ENCODE measurements around the gene ADGRV1.
"Not testable (repeated sequence)": the region's sequence is repeated elsewhere in the genome, so short reads cannot be mapped to it uniquely, and the experiment has no call there.

ADGRV1 gene

DNA sequence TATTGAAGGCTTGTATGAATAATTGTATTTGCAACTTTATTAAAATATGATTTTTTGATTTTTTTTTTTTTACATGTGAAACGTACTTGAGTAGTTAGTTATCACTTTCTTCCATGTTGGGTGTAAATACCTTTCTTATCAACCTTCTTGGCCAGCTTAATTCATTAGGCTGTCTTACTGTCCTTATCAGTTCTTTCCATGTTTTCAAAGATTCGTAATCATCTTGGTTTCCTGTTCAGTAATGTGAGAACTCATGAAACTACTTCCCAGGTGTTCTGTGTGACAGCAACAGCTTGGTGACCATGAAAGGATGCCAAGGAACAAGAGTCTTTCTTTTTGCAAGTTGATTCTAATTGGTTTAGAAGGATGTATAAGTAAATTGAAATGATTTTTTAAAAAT is 100.0 kb downstream of the ADGRV1 start:
- H3K4me1 ChIP-seq (ENCODE audit: control insufficient read depth, low read length), result no peaks in the 10 kb centered on the region
- no peaks in the 10 kb centered on the region for H3K9me2 ChIP-seq (replicated peaks; ENCODE audit: control insufficient read depth, low read length)
- no peaks in the 10 kb centered on the region for H3K9me3 ChIP-seq (ENCODE audit: control insufficient read depth, insufficient read depth, low read length)
- TF ChIP-seq, protein P1, sequence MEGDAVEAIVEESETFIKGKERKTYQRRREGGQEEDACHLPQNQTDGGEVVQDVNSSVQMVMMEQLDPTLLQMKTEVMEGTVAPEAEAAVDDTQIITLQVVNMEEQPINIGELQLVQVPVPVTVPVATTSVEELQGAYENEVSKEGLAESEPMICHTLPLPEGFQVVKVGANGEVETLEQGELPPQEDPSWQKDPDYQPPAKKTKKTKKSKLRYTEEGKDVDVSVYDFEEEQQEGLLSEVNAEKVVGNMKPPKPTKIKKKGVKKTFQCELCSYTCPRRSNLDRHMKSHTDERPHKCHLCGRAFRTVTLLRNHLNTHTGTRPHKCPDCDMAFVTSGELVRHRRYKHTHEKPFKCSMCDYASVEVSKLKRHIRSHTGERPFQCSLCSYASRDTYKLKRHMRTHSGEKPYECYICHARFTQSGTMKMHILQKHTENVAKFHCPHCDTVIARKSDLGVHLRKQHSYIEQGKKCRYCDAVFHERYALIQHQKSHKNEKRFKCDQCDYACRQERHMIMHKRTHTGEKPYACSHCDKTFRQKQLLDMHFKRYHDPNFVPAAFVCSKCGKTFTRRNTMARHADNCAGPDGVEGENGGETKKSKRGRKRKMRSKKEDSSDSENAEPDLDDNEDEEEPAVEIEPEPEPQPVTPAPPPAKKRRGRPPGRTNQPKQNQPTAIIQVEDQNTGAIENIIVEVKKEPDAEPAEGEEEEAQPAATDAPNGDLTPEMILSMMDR (IDR thresholded peaks at IDR 0.05; ENCODE audit: low read depth, low read length, poor library complexity, severe bottlenecking), result no peak
- no peak for TF ChIP-seq EZH2phosphoT487 (IDR thresholded peaks at IDR 0.05; ENCODE audit: borderline replicate concordance, low read length)
- H3K4me3 ChIP-seq (ENCODE audit: low read length), result no peak overlapping the region
- no peaks in the 10 kb centered on the region for H4K20me1 ChIP-seq (ENCODE audit: control insufficient read depth, insufficient read depth, low read depth, low read length)
- H3F3A ChIP-seq (ENCODE audit: control insufficient read depth, insufficient read depth), result no peaks in the 10 kb centered on the region
- H3K27me3 ChIP-seq (ENCODE audit: control insufficient read depth, low read length), result no peaks in the 10 kb centered on the region
- H3K36me3 ChIP-seq (ENCODE audit: control insufficient read depth, low read length), result no peaks in the 10 kb centered on the region
- H3K4me2 ChIP-seq (ENCODE audit: low read length), result no peak overlapping the region
- H3K79me2 ChIP-seq (ENCODE audit: control insufficient read depth, low read length), result no peaks in the 10 kb centered on the region
- no peak overlapping the region for H3K27ac ChIP-seq (ENCODE audit: low read depth, low read length)

DNA sequence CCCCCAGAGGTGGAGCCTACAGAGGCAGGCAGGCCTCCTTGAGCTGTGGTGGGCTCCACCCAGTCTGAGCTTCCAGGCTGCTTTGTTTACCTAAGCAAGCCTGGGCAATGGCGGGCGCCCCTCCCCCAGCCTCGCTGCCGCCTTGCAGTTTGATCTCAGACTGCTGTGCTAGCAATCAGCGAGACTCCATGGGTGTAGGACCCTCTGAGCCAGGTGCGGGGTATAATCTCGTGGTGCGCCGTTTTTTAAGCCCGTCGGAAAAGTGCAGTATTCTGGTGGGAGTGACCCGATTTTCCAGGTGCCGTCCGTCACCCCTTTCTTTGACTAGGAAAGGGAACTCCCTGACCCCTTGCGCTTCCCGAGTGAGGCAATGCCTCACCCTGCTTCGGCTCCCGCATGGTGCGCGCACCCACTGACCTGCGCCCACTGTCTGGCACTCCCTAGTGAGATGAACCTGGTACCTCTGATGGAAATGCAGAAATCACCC is 109.5 kb downstream of the ADGRV1 start:
- not testable (repeated sequence) for H3F3A ChIP-seq (ENCODE audit: control insufficient read depth, insufficient read depth); H3K4me3 ChIP-seq (ENCODE audit: low read length); H3K36me3 ChIP-seq (ENCODE audit: control insufficient read depth, low read length); H3K27me3 ChIP-seq (ENCODE audit: control insufficient read depth, low read length); H4K20me1 ChIP-seq (ENCODE audit: control insufficient read depth, insufficient read depth, low read depth, low read length); H3K9me3 ChIP-seq (ENCODE audit: control insufficient read depth, insufficient read depth, low read length); H3K9me2 ChIP-seq (replicated peaks; ENCODE audit: control insufficient read depth, low read length); H3K79me2 ChIP-seq (ENCODE audit: control insufficient read depth, low read length); H3K4me2 ChIP-seq (ENCODE audit: low read length); H3K27ac ChIP-seq (ENCODE audit: low read depth, low read length); H3K4me1 ChIP-seq (ENCODE audit: control insufficient read depth, low read length)

DNA sequence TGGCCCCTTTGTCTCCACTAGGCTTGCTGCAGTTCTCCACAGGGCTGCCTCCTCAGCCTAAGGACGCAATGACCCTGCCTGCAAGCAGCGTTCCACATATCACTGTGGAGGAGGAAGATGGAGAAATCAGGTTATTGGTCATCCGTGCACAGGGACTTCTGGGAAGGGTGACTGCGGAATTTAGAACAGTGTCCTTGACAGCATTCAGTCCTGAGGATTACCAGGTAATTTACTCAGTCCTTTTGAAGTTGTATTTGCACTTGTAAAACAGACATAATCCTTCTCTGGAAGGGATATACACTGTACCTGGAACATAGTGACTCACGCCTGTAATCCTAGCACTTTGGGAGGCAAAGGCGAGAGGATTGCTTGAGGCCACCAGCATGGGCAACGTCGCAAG is 116.6 kb downstream of the ADGRV1 start:
- H4K20me1 ChIP-seq (ENCODE audit: control insufficient read depth, insufficient read depth, low read depth, low read length), result no peaks in the 10 kb centered on the region
- no peaks in the 10 kb centered on the region for H3K27me3 ChIP-seq (ENCODE audit: control insufficient read depth, low read length)
- no peaks in the 10 kb centered on the region for H3K36me3 ChIP-seq (ENCODE audit: control insufficient read depth, low read length)

DNA sequence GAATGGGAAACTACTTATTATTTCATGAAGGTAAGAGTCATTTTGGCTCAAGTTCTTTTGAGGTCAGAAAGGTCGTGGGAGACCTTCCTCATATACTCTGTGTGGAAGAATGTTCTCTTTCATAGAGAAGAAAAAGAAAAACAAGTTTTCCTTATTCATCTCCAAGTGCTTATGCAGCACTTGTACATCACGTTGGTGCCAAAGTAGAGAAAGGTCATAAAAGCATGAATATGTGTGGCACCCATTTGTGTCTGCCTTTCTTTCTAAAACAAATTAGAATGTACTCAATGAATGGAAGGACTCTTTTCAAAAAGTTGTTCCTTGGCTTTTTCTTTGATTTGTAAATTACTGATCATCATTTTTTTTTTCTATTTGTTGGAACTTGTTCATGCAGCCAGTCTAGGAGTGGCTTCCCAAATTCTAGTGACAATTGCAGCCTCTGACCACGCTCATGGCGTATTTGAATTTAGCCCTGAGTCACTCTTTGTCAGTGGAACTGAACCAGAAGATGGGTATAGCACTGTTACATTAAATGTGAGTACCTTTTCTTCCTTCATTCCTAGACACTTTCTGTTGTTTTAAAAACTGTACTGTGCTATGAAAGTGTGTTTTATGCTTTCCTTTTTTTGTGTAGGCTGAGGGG is 122.4 kb downstream of the ADGRV1 start:
- H3K4me3 ChIP-seq (ENCODE audit: low read length), result no peak overlapping the region
- no peak overlapping the region for H3K4me2 ChIP-seq (ENCODE audit: low read length)
- H3K4me1 ChIP-seq (ENCODE audit: control insufficient read depth, low read length), result no peaks in the 10 kb centered on the region
- H3F3A ChIP-seq (ENCODE audit: control insufficient read depth, insufficient read depth), result no peaks in the 10 kb centered on the region
- H3K9me3 ChIP-seq (ENCODE audit: control insufficient read depth, insufficient read depth, low read length), result no peaks in the 10 kb centered on the region
- H3K27me3 ChIP-seq (ENCODE audit: control insufficient read depth, low read length), result no peaks in the 10 kb centered on the region
- no peak overlapping the region for H3K27ac ChIP-seq (ENCODE audit: low read depth, low read length)
- no peaks in the 10 kb centered on the region for H3K9me2 ChIP-seq (replicated peaks; ENCODE audit: control insufficient read depth, low read length)
- H4K20me1 ChIP-seq (ENCODE audit: control insufficient read depth, insufficient read depth, low read depth, low read length), result no peaks in the 10 kb centered on the region
- TF ChIP-seq, protein P1 (IDR thresholded peaks at IDR 0.05; ENCODE audit: low read depth, low read length, poor library complexity, severe bottlenecking), result no peak
- no peaks in the 10 kb centered on the region for H3K36me3 ChIP-seq (ENCODE audit: control insufficient read depth, low read length)
- H3K79me2 ChIP-seq (ENCODE audit: control insufficient read depth, low read length), result no peaks in the 10 kb centered on the region

More for the DNA sequence above, 116.6 kb downstream of the ADGRV1 start:
- Histone ChIP-seq H3K4me3 (ENCODE audit: low read length) (no peak overlapping the region), H3F3A (ENCODE audit: control insufficient read depth, insufficient read depth) (no peaks in the 10 kb centered on the region), H3K9me2 (replicated peaks; ENCODE audit: control insufficient read depth, low read length) (no peaks in the 10 kb centered on the region), H3K27ac (ENCODE audit: low read depth, low read length) (no peak overlapping the region), H3K4me1 (ENCODE audit: control insufficient read depth, low read length) (no peaks in the 10 kb centered on the region), H3K4me2 (ENCODE audit: low read length) (no peak overlapping the region), H3K79me2 (ENCODE audit: control insufficient read depth, low read length) (no peaks in the 10 kb centered on the region), H3K9me3 (ENCODE audit: control insufficient read depth, insufficient read depth, low read length) (no peaks in the 10 kb centered on the region)
- TF ChIP-seq EZH2phosphoT487 (IDR thresholded peaks at IDR 0.05; ENCODE audit: borderline replicate concordance, low read length), result no peak
- TF ChIP-seq, protein P1 (IDR thresholded peaks at IDR 0.05; ENCODE audit: low read depth, low read length, poor library complexity, severe bottlenecking), result no peak

Data from DOHH2 (cell line).